Measurements from ENCODE around the gene PPP6R1. TPM values are rescaled to one million over a fixed set of nuclear protein-coding genes. Genes with fewer than 3 reads are reported as not detected.

PPP6R1 gene
- total RNA-seq, 4 donors from 2014 or later = 30.6 to 59.2 (median 47.4) TPM

DNA sequence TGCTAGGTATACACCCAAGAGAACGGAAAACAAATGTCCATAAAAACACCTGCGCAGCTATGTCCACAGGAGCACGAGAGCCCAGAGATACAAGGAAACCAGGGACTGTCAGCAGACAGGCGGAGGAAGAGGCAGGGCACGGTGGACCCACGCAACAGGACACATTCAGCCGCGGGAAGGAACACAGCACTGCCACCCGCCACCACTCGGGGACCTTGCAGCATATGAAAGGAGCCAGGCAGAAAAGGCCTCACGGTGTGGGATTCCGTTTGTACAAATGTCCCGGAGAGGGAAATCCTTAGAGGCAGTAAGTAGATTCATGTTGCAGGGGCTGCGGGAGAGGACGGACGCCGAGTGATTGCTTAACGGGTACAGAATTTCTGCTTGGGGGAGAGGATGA is 13.3 kb upstream of the PPP6R1 start:
- H3K36me3 ChIP-seq = peaks cover 4 to 77% (median 14%) of the 10 kb centered on the region in 3 donors
- no peak for DNase-seq

DNA sequence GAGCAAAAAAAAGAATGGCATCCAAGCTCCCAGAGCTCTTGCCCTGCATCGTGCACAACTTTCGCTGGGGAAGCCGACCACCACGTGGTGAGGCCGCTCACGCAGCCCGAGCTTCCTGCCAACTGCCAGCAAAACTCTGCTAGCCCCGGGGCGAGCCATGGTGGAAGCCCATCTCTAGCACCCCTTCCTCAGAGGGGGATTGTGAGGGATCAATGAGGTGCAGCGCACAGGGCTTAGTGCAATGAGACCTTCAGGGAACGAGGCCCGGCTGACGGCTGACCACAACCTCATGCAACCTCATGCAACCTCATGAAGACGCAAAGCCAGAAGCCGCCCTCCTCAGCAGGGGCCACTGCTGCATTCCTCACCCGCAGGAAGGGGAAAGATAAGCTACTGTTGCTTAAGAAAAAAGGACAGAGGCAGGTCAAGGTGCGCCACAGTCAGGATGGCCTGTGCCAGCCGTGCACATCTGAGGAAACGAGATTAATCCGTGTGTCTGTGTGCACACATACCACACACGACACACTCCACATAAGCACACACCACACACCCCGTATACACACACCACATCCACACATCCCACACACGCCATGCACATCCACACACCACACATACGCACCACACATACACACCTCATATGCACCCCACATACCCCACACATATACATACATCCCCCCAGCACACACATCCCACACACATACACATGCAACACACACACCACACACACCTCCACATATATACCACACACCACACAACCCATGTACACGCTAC is 11.5 kb upstream of the PPP6R1 start:
- no peak for TF ChIP-seq POLR2A (IDR thresholded peaks at IDR 0.05)
- TF ChIP-seq, protein P1, sequence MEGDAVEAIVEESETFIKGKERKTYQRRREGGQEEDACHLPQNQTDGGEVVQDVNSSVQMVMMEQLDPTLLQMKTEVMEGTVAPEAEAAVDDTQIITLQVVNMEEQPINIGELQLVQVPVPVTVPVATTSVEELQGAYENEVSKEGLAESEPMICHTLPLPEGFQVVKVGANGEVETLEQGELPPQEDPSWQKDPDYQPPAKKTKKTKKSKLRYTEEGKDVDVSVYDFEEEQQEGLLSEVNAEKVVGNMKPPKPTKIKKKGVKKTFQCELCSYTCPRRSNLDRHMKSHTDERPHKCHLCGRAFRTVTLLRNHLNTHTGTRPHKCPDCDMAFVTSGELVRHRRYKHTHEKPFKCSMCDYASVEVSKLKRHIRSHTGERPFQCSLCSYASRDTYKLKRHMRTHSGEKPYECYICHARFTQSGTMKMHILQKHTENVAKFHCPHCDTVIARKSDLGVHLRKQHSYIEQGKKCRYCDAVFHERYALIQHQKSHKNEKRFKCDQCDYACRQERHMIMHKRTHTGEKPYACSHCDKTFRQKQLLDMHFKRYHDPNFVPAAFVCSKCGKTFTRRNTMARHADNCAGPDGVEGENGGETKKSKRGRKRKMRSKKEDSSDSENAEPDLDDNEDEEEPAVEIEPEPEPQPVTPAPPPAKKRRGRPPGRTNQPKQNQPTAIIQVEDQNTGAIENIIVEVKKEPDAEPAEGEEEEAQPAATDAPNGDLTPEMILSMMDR (IDR thresholded peaks at IDR 0.05) = no peak
- no peak for DNase-seq
- H3K36me3 ChIP-seq = peaks cover 4 to 67% (median 12%) of the 10 kb centered on the region in 3 donors
- H3K4me1 ChIP-seq = peaks cover 0 to 5% (median 0%) of the 10 kb centered on the region in 3 donors
- intact Hi-C loops (cut with DNase I) = no loop called here
- WGBS, 2 donors = 87 to 92% methylated on average over 10 to 25 of the region's 25 CpGs
- H3K27ac ChIP-seq = no peak overlapping the region
- no peaks in the 10 kb centered on the region for H3K9me3 ChIP-seq
- no peak overlapping the region for H3K4me3 ChIP-seq
- H3K27me3 ChIP-seq = no peaks in the 10 kb centered on the region

More for the DNA sequence above, 13.3 kb upstream of the PPP6R1 start:
- Histone ChIP-seq H3K9me3 (no peaks in the 10 kb centered on the region), H3K4me1 (peaks cover 0 to 7% (median 0%) of the 10 kb centered on the region in 3 donors), H3K4me3 (no peak overlapping the region), H3K27me3 (no peaks in the 10 kb centered on the region), H3K27ac (no peak overlapping the region)
- intact Hi-C loops (cut with DNase I) = no loop called here
- TF ChIP-seq, protein P1 (IDR thresholded peaks at IDR 0.05) = no peak
- no peak for TF ChIP-seq POLR2A (IDR thresholded peaks at IDR 0.05)
- WGBS, 2 donors = 90 to 95% methylated on average over 18 of the region's 18 CpGs

DNA sequence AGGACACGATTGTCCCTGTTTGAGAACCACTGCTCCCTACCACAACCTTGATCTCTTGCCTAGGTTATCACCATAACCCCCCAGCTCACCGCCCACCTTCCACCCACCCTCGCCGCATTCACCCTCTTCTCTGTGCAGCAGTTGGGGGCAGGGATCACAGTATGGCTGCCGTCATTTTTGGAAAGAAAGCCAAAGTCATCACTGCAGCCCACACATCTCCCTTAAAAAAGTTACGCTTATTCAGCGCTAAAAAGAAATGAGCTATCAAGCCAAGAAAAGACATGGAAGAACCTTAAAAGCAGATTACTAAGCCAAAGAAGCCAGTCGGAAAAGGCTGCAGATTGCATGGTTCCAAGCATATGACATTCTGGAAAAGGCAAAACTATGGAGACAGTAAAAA is 10.5 kb upstream of the PPP6R1 start:
- H3K27ac ChIP-seq = no peak overlapping the region
- DNase-seq = no peak
- intact Hi-C loops (cut with DNase I) = no loop called here
- no peaks in the 10 kb centered on the region for H3K27me3 ChIP-seq
- H3K36me3 ChIP-seq = peaks cover 4 to 65% (median 9%) of the 10 kb centered on the region in 3 donors
- WGBS, 2 donors = 85 to 94% methylated on average over 8 of the region's 8 CpGs
- H3K4me1 ChIP-seq = peaks cover 0 to 5% (median 0%) of the 10 kb centered on the region in 3 donors
- no peak overlapping the region for H3K4me3 ChIP-seq
- no peaks in the 10 kb centered on the region for H3K9me3 ChIP-seq
- TF ChIP-seq, protein P1 (IDR thresholded peaks at IDR 0.05) = no peak
- TF ChIP-seq POLR2A (IDR thresholded peaks at IDR 0.05) = no peak

DNA sequence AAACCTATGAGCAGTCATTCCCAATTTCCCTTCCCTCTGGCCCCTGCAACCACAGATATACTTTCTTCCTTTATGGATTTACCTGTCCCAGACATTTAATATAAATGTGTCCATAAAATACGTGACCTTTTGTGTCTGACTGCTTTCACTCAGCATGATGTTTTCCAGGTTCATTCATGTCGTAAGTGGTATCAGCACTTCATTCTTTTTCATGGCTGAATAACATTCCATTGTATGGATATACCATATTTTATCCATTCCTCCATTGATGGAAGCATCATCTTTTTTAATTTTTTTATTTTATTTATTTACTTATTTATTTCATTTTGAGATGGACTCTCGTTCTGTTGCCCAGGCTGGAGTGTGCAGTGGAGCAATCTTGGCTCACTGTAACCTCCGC is 8.0 kb upstream of the PPP6R1 start:
- H3K27ac ChIP-seq = no peak overlapping the region
- H3K27me3 ChIP-seq = no peaks in the 10 kb centered on the region
- no peaks in the 10 kb centered on the region for H3K9me3 ChIP-seq
- TF ChIP-seq, protein P1 (IDR thresholded peaks at IDR 0.05) = no peak
- TF ChIP-seq POLR2A (IDR thresholded peaks at IDR 0.05) = no peak
- WGBS, 2 donors = 97 to 99% methylated on average over 4 of the region's 4 CpGs
- intact Hi-C loops (cut with DNase I) = no loop called here
- no peak for DNase-seq
- H3K36me3 ChIP-seq = peaks cover 0 to 52% (median 0%) of the 10 kb centered on the region in 3 donors
- H3K4me3 ChIP-seq = no peak overlapping the region
- H3K4me1 ChIP-seq = peaks cover 0 to 5% (median 0%) of the 10 kb centered on the region in 3 donors

DNA sequence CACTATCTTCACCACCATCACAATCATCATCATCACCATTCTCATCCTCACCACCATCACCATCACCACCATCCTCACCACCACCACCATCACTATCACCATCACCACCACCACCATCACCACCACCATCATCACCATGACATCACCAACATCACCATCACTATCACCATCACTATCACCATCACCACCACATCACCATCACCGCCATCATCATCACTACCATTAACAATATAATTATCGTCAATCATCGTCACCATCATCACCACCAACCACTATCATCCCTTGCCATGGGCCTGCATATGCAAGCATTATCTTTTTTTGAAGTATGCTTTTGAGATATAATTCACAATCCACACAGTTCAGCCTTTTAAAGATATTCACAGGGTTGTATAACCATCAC is 7.6 kb upstream of the PPP6R1 start:
- intact Hi-C loops (cut with DNase I) = no loop called here
- Histone ChIP-seq H3K27me3 (no peaks in the 10 kb centered on the region), H3K4me1 (peaks cover 0 to 5% (median 0%) of the 10 kb centered on the region in 3 donors), H3K27ac (no peak overlapping the region), H3K4me3 (no peak overlapping the region), H3K9me3 (no peaks in the 10 kb centered on the region), H3K36me3 (peaks cover 0 to 47% (median 0%) of the 10 kb centered on the region in 3 donors)
- TF ChIP-seq POLR2A (IDR thresholded peaks at IDR 0.05) = no peak
- TF ChIP-seq, protein P1 (IDR thresholded peaks at IDR 0.05) = no peak
- whole genome bisulfite sequencing, 2 donors = 98 to 100% methylated on average over 3 of the region's 3 CpGs
- no peak for DNase-seq

Data from esophagus squamous epithelium (tissue), 5 donors.